ENCODE data around the gene SYPL1.

SYPL1 gene

GRCh38 chr7:106125417-106125816 is 13.3 kb upstream of the SYPL1 start:
- DNase-seq = no peak
- in situ Hi-C loops (cut with MboI; ENCODE audit: low pct_unique_long_range_greater_than_20kb, low sequenced_read_pairs) = no loop called here

- DNase-seq = no peak
- in situ Hi-C loops (cut with MboI; ENCODE audit: low pct_unique_long_range_greater_than_20kb, low sequenced_read_pairs) = no loop called here
Measured at GRCh38 chr7:106124186-106124585, 12.1 kb upstream of the SYPL1 start.

- no peak for DNase-seq
- in situ Hi-C loops (cut with MboI; ENCODE audit: low pct_unique_long_range_greater_than_20kb, low sequenced_read_pairs) = no loop called here
Measured at GRCh38 chr7:106122713-106123112, 10.6 kb upstream of the SYPL1 start.

GRCh38 chr7:106121189-106121810 is 9.2 kb upstream of the SYPL1 start:
- DNase-seq = no peak
- in situ Hi-C loops (cut with MboI; ENCODE audit: low pct_unique_long_range_greater_than_20kb, low sequenced_read_pairs) = no loop called here

GRCh38 chr7:106120500-106120899 is 8.4 kb upstream of the SYPL1 start:
- in situ Hi-C loops (cut with MboI; ENCODE audit: low pct_unique_long_range_greater_than_20kb, low sequenced_read_pairs) = no loop called here
- no peak for DNase-seq

- no peak for DNase-seq
- in situ Hi-C loops (cut with MboI; ENCODE audit: low pct_unique_long_range_greater_than_20kb, low sequenced_read_pairs) = no loop called here
Measured at GRCh38 chr7:106119719-106120118, 7.6 kb upstream of the SYPL1 start.

- no peak for DNase-seq
- in situ Hi-C loops (cut with MboI; ENCODE audit: low pct_unique_long_range_greater_than_20kb, low sequenced_read_pairs) = no loop called here
Measured at GRCh38 chr7:106117786-106118544, 5.9 kb upstream of the SYPL1 start.

- in situ Hi-C loops (cut with MboI; ENCODE audit: low pct_unique_long_range_greater_than_20kb, low sequenced_read_pairs) = no loop called here
- DNase-seq = no peak
Measured at GRCh38 chr7:106116161-106116704, 4.1 kb upstream of the SYPL1 start.

GRCh38 chr7:106114716-106115383 is 2.7 kb upstream of the SYPL1 start:
- DNase-seq = no peak
- in situ Hi-C loops (cut with MboI; ENCODE audit: low pct_unique_long_range_greater_than_20kb, low sequenced_read_pairs) = no loop called here

- in situ Hi-C loops (cut with MboI; ENCODE audit: low pct_unique_long_range_greater_than_20kb, low sequenced_read_pairs) = no loop called here
- no peak for DNase-seq
Measured at GRCh38 chr7:106112972-106113421, 885 bp upstream of the SYPL1 start.

GRCh38 chr7:106111655-106112117 is 426 bp downstream of the SYPL1 start:
- in situ Hi-C loops (cut with MboI; ENCODE audit: low pct_unique_long_range_greater_than_20kb, low sequenced_read_pairs) = no loop called here
- DNase-seq = peak; percentile 76

- DNase-seq = no peak
- in situ Hi-C loops (cut with MboI; ENCODE audit: low pct_unique_long_range_greater_than_20kb, low sequenced_read_pairs) = no loop called here
Measured at GRCh38 chr7:106110885-106111654, 1.0 kb downstream of the SYPL1 start.

GRCh38 chr7:106110238-106110560 is 1.9 kb downstream of the SYPL1 start:
- in situ Hi-C loops (cut with MboI; ENCODE audit: low pct_unique_long_range_greater_than_20kb, low sequenced_read_pairs) = no loop called here
- DNase-seq = peak; percentile 45

- in situ Hi-C loops (cut with MboI; ENCODE audit: low pct_unique_long_range_greater_than_20kb, low sequenced_read_pairs) = no loop called here
- DNase-seq = no peak
Measured at GRCh38 chr7:106109521-106110237, 2.4 kb downstream of the SYPL1 start.

GRCh38 chr7:106108991-106109390 is 3.1 kb downstream of the SYPL1 start:
- DNase-seq = no peak
- in situ Hi-C loops (cut with MboI; ENCODE audit: low pct_unique_long_range_greater_than_20kb, low sequenced_read_pairs) = no loop called here

- in situ Hi-C loops (cut with MboI; ENCODE audit: low pct_unique_long_range_greater_than_20kb, low sequenced_read_pairs) = no loop called here
- no peak for DNase-seq
Measured at GRCh38 chr7:106104721-106105260, 7.3 kb downstream of the SYPL1 start.

- DNase-seq = no peak
- in situ Hi-C loops (cut with MboI; ENCODE audit: low pct_unique_long_range_greater_than_20kb, low sequenced_read_pairs) = no loop called here
Measured at GRCh38 chr7:106102387-106102966, 9.6 kb downstream of the SYPL1 start.

- DNase-seq = no peak
- in situ Hi-C loops (cut with MboI; ENCODE audit: low pct_unique_long_range_greater_than_20kb, low sequenced_read_pairs) = no loop called here
Measured at GRCh38 chr7:106101726-106102125, 10.4 kb downstream of the SYPL1 start.

Measured in KBM-7 (cell line).